ENCODE measurements around the gene PREX1. TPM values are rescaled to one million over a fixed set of nuclear protein-coding genes. Genes with fewer than 3 reads are reported as not detected.

The PREX1 gene
- total RNA-seq, 1 experiment from 2014 or later: 3.3 TPM

DNA sequence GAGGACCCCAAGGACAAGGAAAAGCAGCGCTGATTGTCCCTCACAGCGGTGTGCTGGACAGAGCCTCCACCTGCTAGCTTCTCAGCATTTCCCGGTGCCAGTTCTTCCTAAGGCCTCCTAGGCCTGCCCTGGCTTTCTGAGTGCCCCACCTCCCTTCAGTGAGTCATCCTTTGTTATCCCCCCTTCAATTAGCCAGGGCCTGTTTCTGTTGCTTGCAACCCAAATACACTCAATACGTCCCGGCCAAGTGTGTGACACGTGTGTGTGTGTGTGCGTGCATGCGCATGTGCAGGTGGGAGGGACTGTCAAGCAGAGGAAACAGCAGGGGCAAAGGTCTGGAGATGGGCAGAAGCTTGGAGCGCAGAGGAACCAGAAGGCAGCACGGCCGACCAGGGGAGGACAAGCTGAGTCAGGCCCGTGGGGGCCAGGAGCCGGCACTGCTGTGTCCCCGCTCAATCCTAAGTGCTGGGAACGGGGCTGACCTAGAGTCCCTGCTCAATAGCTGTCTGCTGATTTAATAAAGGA, 159.8 kb downstream of the PREX1 start:
- H3K4me3 ChIP-seq: no peak overlapping the region
- H3K9me3 ChIP-seq (ENCODE audit: insufficient read depth, low read depth): no peaks in the 10 kb centered on the region
- H2AFZ ChIP-seq: no peak overlapping the region
- H3K4me2 ChIP-seq: no peak overlapping the region
- no TSS peak for BruUV-seq (replicated peaks)
- H3K9me2 ChIP-seq (ENCODE audit: insufficient read depth): no peaks in the 10 kb centered on the region
- H3K27ac ChIP-seq: no peak overlapping the region
- H3K27me3 ChIP-seq (ENCODE audit: insufficient read depth, low read depth): peaks cover 18% of the 10 kb centered on the region
- TF ChIP-seq EZH2 (IDR thresholded peaks at IDR 0.05; ENCODE audit: low read depth): no peak
- TF ChIP-seq, protein P1, sequence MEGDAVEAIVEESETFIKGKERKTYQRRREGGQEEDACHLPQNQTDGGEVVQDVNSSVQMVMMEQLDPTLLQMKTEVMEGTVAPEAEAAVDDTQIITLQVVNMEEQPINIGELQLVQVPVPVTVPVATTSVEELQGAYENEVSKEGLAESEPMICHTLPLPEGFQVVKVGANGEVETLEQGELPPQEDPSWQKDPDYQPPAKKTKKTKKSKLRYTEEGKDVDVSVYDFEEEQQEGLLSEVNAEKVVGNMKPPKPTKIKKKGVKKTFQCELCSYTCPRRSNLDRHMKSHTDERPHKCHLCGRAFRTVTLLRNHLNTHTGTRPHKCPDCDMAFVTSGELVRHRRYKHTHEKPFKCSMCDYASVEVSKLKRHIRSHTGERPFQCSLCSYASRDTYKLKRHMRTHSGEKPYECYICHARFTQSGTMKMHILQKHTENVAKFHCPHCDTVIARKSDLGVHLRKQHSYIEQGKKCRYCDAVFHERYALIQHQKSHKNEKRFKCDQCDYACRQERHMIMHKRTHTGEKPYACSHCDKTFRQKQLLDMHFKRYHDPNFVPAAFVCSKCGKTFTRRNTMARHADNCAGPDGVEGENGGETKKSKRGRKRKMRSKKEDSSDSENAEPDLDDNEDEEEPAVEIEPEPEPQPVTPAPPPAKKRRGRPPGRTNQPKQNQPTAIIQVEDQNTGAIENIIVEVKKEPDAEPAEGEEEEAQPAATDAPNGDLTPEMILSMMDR (conservative IDR thresholded peaks at IDR 0.05): no peak
- intact Hi-C loops (cut with micrococcal nuclease; ENCODE audit: unreplicated experiment): no loop called here
- H3K36me3 ChIP-seq (ENCODE audit: low read depth): no peaks in the 10 kb centered on the region
- ChIA-PET CTCF (interaction anchor here (1.6 kb wide), 1 partner anchor 10 kb away, joined by 7 read pairs; no protein-coding TSS in a partner anchor), POLR2A (ENCODE audit: unreplicated experiment) (interaction anchor here (0.7 kb wide), 1 partner anchor 437 kb away, joined by 3 read pairs; no protein-coding TSS in a partner anchor)
- no peaks in the 10 kb centered on the region for H4K20me1 ChIP-seq (ENCODE audit: insufficient read depth)
- no peaks in the 10 kb centered on the region for H3F3A ChIP-seq (ENCODE audit: insufficient read depth, low read depth)
- DNase-seq: no peak
- peaks cover 6% of the 10 kb centered on the region; the same call in 1 of the 2 replicates for H3K4me1 ChIP-seq (replicated peaks; ENCODE audit: insufficient read depth)
- H3K79me2 ChIP-seq (ENCODE audit: low read depth): no peaks in the 10 kb centered on the region

DNA sequence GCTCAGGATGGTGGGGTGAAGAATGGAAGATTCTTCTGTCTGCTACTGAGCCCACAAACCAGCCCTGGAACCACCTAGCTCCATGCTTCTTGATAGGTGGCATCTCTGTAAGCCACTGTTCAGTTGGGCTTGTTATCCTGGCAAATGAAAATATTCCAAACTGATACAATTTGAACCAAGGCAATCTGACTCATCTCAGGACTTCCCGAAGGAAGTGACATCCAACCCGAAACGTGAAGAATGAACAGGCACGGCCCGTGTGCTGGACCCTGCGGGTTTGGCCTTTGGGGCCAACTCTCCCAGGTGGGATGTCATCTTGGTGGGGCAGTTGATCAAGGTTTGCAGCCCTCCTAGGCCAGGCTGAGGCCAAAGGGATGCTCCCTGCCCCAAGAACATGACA, 160.3 kb downstream of the PREX1 start:
- no TSS peak for BruUV-seq (replicated peaks)
- CTCF ChIA-PET: no interaction called here
- POLR2A ChIA-PET (ENCODE audit: unreplicated experiment): no interaction called here

DNA sequence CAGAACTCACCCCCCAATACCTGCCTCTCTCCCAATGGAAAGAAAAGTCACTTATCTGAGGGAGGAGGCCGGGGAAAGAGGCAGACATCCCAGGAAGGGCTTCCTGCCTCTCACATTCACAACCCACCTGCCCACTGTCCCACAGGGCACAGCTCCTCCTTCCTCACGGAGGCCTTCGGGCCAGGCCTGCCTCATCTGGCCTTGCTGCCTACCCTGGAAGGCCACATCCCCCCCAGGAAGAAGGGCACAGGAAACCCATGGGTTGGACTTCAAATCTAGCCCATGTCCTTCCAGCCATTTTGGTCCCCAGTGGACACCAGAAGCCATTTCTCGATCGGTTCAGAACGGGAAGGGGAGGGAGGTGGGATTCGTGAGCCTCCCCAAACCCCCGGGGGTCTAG, 162.0 kb downstream of the PREX1 start:
- Histone ChIP-seq H3K4me1 (replicated peaks; ENCODE audit: insufficient read depth) (peaks cover 6% of the 10 kb centered on the region; the same call in 1 of the 2 replicates), H3K79me2 (ENCODE audit: low read depth) (no peaks in the 10 kb centered on the region), H3K27me3 (ENCODE audit: insufficient read depth, low read depth) (0 out of 2 replicates have a peak, but pooled peaks cover 2% of the 10 kb centered on the region), H4K20me1 (ENCODE audit: insufficient read depth) (no peaks in the 10 kb centered on the region), H3F3A (ENCODE audit: insufficient read depth, low read depth) (no peaks in the 10 kb centered on the region), H3K4me3 (no peak overlapping the region), H3K27ac (no peak overlapping the region), H3K36me3 (ENCODE audit: low read depth) (no peaks in the 10 kb centered on the region), H3K4me2 (no peak overlapping the region), H3K9me3 (ENCODE audit: insufficient read depth, low read depth) (no peaks in the 10 kb centered on the region), H3K9me2 (ENCODE audit: insufficient read depth) (no peaks in the 10 kb centered on the region), H2AFZ (no peak overlapping the region)
- CTCF ChIA-PET: no interaction called here
- POLR2A ChIA-PET (ENCODE audit: unreplicated experiment): no interaction called here
- DNase-seq: no peak
- BruUV-seq (replicated peaks): no TSS peak
- TF ChIP-seq, protein P1 (conservative IDR thresholded peaks at IDR 0.05): no peak
- no peak for TF ChIP-seq EZH2 (IDR thresholded peaks at IDR 0.05; ENCODE audit: low read depth)
- intact Hi-C loops (cut with micrococcal nuclease; ENCODE audit: unreplicated experiment): no loop called here

More for the DNA sequence above, 160.3 kb downstream of the PREX1 start:
- Histone ChIP-seq H3K9me2 (ENCODE audit: insufficient read depth) (no peaks in the 10 kb centered on the region), H4K20me1 (ENCODE audit: insufficient read depth) (no peaks in the 10 kb centered on the region), H3K9me3 (ENCODE audit: insufficient read depth, low read depth) (no peaks in the 10 kb centered on the region), H3K4me1 (replicated peaks; ENCODE audit: insufficient read depth) (peaks cover 6% of the 10 kb centered on the region; the same call in 1 of the 2 replicates), H3K27ac (no peak overlapping the region), H3K36me3 (ENCODE audit: low read depth) (no peaks in the 10 kb centered on the region), H3F3A (ENCODE audit: insufficient read depth, low read depth) (no peaks in the 10 kb centered on the region), H2AFZ (no peak overlapping the region), H3K27me3 (ENCODE audit: insufficient read depth, low read depth) (peaks cover 18% of the 10 kb centered on the region), H3K4me2 (no peak overlapping the region), H3K79me2 (ENCODE audit: low read depth) (no peaks in the 10 kb centered on the region), H3K4me3 (no peak overlapping the region)
- intact Hi-C loops (cut with micrococcal nuclease; ENCODE audit: unreplicated experiment): no loop called here
- TF ChIP-seq, protein P1 (conservative IDR thresholded peaks at IDR 0.05): no peak
- no peak for TF ChIP-seq EZH2 (IDR thresholded peaks at IDR 0.05; ENCODE audit: low read depth)
- no peak for DNase-seq

Measured in PC-9 (cell line).